GM19023 (cell line): ENCODE results near the gene DLX3.

Experiments used
- ATAC-seq: cut with Tn5 transposase; IDR thresholded peaks from one replicate; pipeline ENCODE4 v1.9.1; 2021; ENCODE audit warnings: mild to moderate bottlenecking, moderate library complexity; ENCODE audit not compliant: unreplicated experiment

The DLX3 gene

GRCh38 chr17:49959183-49959935, 35.7 kb downstream of the DLX3 start:
- ATAC-seq, result no peak

DNA sequence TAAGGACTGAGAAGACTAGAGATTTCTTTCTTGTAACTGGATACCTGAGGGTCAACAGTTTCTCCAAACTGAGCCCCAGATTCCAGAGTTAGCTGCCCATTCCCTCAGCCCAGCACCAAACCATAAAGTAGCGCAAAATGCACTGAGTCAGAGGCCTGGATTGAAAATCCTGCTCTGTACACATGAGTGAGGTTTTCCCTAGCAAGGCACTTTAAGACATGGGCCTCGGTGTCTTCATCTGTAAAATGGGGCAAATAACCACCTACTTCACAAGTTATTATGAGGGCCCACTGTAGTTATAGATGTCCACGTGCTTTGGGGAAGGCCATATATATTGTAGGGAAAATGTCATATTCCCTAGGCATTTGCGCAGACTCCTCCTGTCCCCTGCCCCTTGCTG, 36.3 kb downstream of the DLX3 start:
- no peak for ATAC-seq

DNA sequence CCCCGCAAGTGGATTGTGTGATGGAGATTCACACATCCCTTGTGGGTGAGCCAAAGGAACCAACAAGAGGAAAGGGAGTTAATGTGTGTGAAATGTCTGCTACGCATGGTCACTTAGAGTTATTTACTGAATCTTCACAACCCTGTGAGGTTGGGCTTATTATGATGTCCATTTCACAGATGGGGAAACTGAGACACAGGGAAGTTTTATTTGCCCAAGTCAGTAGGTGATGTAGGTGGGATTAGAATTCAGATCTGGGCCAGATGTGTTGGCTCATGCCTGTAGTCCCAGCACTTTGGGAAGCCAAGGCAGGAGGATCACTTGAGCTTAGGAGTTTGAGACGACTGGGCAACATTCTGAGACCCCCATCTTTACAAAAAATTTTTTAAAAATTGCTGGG, 37.7 kb downstream of the DLX3 start:
- ATAC-seq, result no peak

- ATAC-seq, result no peak
These were observed 38.2 kb downstream of the DLX3 start for GRCh38 chr17:49956780-49957179.

- ATAC-seq, result no peak
These were observed 39.9 kb downstream of the DLX3 start for GRCh38 chr17:49955157-49955556.

GRCh38 chr17:49952912-49953497, 42.0 kb downstream of the DLX3 start:
- ATAC-seq, result no peak

GRCh38 chr17:49952209-49952911, 42.7 kb downstream of the DLX3 start:
- no peak for ATAC-seq

DNA sequence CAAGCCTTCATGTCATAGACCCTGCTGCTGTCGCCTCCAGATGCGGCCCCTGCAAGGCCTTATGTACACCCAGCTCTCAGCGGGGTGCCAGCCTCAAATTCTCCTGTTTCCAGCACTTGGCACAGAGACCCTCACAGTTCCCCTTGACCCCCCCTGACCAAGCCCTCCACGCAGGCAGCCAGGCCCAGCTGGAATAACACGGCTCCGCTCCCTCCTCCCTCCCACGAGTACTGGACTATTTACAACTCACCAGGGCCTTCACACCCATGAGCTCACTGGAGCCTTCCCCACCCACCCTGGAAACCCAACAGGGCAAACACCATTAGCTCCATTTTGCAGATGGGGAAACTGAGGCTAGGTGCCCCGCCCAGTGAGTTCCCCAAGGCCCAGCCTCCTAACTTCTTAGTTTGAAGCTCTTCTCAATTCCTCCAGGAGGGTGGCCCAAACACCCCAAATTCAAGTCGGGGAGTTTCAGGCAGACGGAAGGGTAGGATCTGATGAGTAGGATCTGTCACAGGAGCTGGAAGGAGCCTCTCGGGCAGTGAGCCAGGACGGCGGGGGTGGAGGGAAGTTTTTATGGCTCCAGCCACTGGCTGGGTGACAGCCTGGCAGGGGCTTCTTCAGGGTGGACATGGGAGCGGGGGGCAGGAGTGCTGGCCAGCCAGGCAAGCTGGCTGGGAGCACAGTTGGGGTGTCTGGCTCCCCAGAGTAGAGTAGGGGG, 43.5 kb downstream of the DLX3 start:
- no peak for ATAC-seq

DNA sequence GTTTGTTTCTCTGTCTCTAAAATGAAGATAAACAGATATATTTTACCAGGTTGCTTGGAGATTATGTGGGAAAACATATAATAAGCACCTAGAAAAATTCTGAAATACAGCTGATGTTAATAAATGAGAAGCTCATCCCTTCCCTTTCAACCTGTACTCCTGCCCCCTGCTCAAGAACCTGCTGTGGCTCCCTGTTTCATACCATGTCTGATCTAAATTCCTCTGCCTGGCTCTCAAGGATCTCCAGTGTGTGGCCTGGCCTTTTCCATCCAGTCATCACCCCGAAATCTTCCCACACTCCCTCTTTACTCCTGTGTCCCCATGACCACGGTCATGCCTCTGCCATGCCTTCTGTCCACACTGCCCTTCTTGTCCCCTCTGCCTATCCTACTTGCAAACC, 45.4 kb downstream of the DLX3 start:
- no peak for ATAC-seq

- ATAC-seq, result no peak
These were observed 48.0 kb downstream of the DLX3 start for GRCh38 chr17:49946964-49947584.

- ATAC-seq, result no peak
These were observed 48.8 kb downstream of the DLX3 start for GRCh38 chr17:49946208-49946607.

- no peak for ATAC-seq
These were observed 50.7 kb downstream of the DLX3 start for GRCh38 chr17:49944273-49944870.

- no peak for ATAC-seq
These were observed 52.1 kb downstream of the DLX3 start for GRCh38 chr17:49942947-49943346.

DNA sequence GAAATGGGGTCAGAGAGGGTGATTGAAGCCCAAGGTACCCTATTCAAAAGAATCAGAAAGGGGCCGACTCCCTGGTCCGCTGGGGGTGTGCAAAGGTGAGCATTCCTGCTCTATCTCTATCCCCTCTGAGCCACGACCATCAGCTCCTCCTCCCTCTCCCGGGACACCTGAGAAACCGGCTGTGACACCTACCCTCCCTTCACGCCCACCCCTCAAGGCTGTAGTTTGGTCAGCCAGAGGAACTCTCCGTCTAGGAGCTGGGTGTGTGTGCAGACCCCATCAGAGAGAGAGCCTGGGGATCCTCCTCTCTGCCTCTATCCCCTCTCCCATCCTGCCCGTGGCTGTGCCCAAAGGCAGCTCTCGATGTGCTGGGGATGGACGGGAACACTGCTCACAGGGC, 53.6 kb downstream of the DLX3 start:
- ATAC-seq, result no peak
